Vagina (tissue), 2 donors: ENCODE measurements around the gene LMBRD2.

ENCODE experiments used
- POLR2A ChIP-seq, 2 donors: fragments of 450-650 bp; IDR thresholded peaks; one replicate each; pipeline ENCODE4 v1.6.1; 2017; ENCODE audit warnings: antibody characterized with exemption in 2 of 2, mild to moderate bottlenecking in 2 of 2, moderate library complexity in 2 of 2
- TF ChIP-seq, protein P1 (sequence below), 3 experiments: fragments of 450-650 bp in 2 of 3; fragments of 200-600 bp in 1 of 3; sonication (generic) in 1 of 3; IDR thresholded peaks; one replicate each; pipeline ENCODE4 v1.5.1; 2017 to 2019; ENCODE audit warnings: antibody characterized with exemption in 3 of 3, mild to moderate bottlenecking in 2 of 3, moderate library complexity in 2 of 3

DNA sequence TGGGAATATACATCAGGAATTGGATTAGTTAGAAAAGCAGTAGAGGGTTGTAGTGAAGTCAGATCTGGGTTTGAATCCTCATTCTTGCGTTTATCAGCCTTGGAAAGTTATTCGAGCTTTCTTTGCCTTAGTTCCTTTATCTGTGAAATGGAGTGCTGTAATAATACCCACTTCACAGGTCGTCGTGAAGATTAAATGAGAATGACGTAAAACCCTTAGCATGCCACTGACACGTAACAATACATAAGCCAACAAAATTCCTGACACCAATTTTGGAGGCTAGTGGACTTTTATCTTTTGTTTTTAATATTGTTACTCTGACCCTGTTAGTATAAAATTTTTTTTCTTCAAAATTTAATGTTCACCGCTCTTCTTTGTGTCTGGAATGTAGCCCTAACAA lies 3.6 kb upstream of the LMBRD2 start:
- TF ChIP-seq, protein P1, sequence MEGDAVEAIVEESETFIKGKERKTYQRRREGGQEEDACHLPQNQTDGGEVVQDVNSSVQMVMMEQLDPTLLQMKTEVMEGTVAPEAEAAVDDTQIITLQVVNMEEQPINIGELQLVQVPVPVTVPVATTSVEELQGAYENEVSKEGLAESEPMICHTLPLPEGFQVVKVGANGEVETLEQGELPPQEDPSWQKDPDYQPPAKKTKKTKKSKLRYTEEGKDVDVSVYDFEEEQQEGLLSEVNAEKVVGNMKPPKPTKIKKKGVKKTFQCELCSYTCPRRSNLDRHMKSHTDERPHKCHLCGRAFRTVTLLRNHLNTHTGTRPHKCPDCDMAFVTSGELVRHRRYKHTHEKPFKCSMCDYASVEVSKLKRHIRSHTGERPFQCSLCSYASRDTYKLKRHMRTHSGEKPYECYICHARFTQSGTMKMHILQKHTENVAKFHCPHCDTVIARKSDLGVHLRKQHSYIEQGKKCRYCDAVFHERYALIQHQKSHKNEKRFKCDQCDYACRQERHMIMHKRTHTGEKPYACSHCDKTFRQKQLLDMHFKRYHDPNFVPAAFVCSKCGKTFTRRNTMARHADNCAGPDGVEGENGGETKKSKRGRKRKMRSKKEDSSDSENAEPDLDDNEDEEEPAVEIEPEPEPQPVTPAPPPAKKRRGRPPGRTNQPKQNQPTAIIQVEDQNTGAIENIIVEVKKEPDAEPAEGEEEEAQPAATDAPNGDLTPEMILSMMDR (IDR thresholded peaks at IDR 0.05) = no peak
- no peak for TF ChIP-seq POLR2A (IDR thresholded peaks at IDR 0.05)
